PFSK-1 (cell line): ENCODE results near the gene ITGA11.

Experiments used
- FOXP2 ChIP-seq: optimal IDR thresholded peaks from 2 replicates; pipeline ENCODE3; 2011; ENCODE audit warnings: borderline replicate concordance, control low read depth, inconsistent platforms; ENCODE audit not compliant: insufficient read depth; ENCODE audit errors: extremely low read length, extremely low read depth
- POLR2AphosphoS5 ChIP-seq: IDR thresholded peaks from 2 replicates; pipeline ENCODE4 v1.6.1; 2012; ENCODE audit warnings: low read depth, mild to moderate bottlenecking, control low read depth, low read length, moderate library complexity
- TAF1 ChIP-seq: IDR thresholded peaks from 2 replicates; pipeline ENCODE4 v1.6.1; 2012; ENCODE audit warnings: low read length, control low read depth, borderline replicate concordance; ENCODE audit not compliant: insufficient read depth
- TF ChIP-seq, protein P1 (sequence below), 2 experiments: IDR thresholded peaks; 2 replicates each; pipeline versions ENCODE4 v1.6.1 to v1.8.0; 2011 to 2012; ENCODE audit warnings: low read depth in 2 of 2, low read length in 2 of 2, control low read depth in 1 of 2, inconsistent platforms in 1 of 2, mild to moderate bottlenecking in 1 of 2, moderate library complexity in 1 of 2; ENCODE audit not compliant: insufficient read depth in 1 of 2

DNA sequence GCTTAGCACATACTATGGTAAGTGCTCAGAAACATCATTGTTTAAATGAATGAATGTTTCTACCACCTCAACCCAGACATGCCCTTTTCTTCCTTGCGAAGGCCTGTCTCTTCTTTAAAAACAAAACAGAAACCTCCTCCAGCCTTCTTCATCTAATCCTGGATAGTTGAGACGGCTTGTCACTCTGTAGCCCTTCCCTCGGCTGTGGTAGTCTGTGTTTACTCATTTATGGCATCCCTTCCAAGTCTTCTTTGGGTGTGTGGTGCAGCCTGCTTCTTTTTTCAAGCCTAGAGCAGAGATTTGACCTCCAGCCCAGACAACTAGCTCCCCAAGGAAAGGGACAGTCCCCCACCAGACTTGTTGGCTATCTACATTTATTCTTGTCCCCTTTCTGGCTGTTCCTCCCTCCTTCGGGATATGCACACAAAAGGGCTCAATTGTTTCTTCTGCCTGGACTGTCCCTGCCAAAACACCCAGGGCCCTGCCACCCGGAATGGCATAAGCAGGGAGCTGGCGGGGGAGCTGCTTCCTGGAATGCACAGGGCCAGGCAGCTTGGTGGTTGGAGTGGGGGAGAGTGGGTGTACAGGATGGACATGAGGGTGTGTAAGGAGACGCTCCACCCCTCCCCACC is 67.8 kb downstream of the ITGA11 start:
- TF ChIP-seq TAF1 (no peak), FOXP2 (no peak), POLR2AphosphoS5 (no peak)
- TF ChIP-seq, protein P1, sequence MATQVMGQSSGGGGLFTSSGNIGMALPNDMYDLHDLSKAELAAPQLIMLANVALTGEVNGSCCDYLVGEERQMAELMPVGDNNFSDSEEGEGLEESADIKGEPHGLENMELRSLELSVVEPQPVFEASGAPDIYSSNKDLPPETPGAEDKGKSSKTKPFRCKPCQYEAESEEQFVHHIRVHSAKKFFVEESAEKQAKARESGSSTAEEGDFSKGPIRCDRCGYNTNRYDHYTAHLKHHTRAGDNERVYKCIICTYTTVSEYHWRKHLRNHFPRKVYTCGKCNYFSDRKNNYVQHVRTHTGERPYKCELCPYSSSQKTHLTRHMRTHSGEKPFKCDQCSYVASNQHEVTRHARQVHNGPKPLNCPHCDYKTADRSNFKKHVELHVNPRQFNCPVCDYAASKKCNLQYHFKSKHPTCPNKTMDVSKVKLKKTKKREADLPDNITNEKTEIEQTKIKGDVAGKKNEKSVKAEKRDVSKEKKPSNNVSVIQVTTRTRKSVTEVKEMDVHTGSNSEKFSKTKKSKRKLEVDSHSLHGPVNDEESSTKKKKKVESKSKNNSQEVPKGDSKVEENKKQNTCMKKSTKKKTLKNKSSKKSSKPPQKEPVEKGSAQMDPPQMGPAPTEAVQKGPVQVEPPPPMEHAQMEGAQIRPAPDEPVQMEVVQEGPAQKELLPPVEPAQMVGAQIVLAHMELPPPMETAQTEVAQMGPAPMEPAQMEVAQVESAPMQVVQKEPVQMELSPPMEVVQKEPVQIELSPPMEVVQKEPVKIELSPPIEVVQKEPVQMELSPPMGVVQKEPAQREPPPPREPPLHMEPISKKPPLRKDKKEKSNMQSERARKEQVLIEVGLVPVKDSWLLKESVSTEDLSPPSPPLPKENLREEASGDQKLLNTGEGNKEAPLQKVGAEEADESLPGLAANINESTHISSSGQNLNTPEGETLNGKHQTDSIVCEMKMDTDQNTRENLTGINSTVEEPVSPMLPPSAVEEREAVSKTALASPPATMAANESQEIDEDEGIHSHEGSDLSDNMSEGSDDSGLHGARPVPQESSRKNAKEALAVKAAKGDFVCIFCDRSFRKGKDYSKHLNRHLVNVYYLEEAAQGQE (IDR thresholded peaks at IDR 0.05; ENCODE audit: insufficient read depth in 1 of 2, low read depth in 2 of 2, low read length in 2 of 2), result no peak
